Fibroblast of lung (primary cell): ENCODE measurements around the gene CFAP90. TPM values are rescaled to one million over a fixed set of nuclear protein-coding genes. Genes with fewer than 3 reads are reported as not detected.

Experiments used
- DNase-seq, 2 donors: peaks; one replicate each; pipeline versions ENCODE4 v3.0.0 to v3.0.0-alpha.2; 2010; ENCODE audit warnings: low read depth in 2 of 2
- H2AFZ ChIP-seq: 2 replicates; pipeline ENCODE4 v1.5.1; 2012; ENCODE audit warnings: low read length, control low read depth, inconsistent platforms
- H3K27ac ChIP-seq: 2 replicates; pipeline ENCODE4 v1.5.1; 2011; ENCODE audit warnings: low read length, control low read depth; ENCODE audit not compliant: insufficient read depth
- H3K27me3 ChIP-seq: 2 replicates; pipeline ENCODE4 v1.5.1; 2011; ENCODE audit warnings: mild to moderate bottlenecking, low read length; ENCODE audit not compliant: control insufficient read depth, insufficient read depth
- H3K36me3 ChIP-seq: 2 replicates; pipeline ENCODE4 v1.5.1; 2011; ENCODE audit warnings: low read length; ENCODE audit not compliant: control insufficient read depth, insufficient read depth
- H3K4me1 ChIP-seq: 2 replicates; pipeline ENCODE4 v1.5.1; 2011; ENCODE audit warnings: low read length; ENCODE audit not compliant: control insufficient read depth, insufficient read depth; ENCODE audit errors: extremely low read depth
- H3K4me2 ChIP-seq: 2 replicates; pipeline ENCODE4 v1.5.1; 2011; ENCODE audit warnings: low read length, control low read depth; ENCODE audit not compliant: insufficient read depth; ENCODE audit errors: extremely low read depth
- H3K4me3 ChIP-seq, 4 experiments: fragments of 200-600 bp in 1 of 4; sonication (generic) in 1 of 4; replicated peaks in 1 of 4; 2 replicates each; pipeline ENCODE4 v1.5.1; 2011 to 2016; ENCODE audit warnings: low read length in 4 of 4, low read depth in 3 of 4, mild to moderate bottlenecking in 3 of 4, control low read depth in 2 of 4, inconsistent platforms in 1 of 4, mixed read lengths in 1 of 4; ENCODE audit not compliant: insufficient read depth in 1 of 4; ENCODE audit errors: control extremely low read depth in 1 of 4
- H3K79me2 ChIP-seq: 2 replicates; pipeline ENCODE4 v1.5.1; 2012; ENCODE audit warnings: mild to moderate bottlenecking, low read length, inconsistent platforms; ENCODE audit not compliant: control insufficient read depth, insufficient read depth
- H3K9ac ChIP-seq: 2 replicates; pipeline ENCODE4 v1.5.1; 2011; ENCODE audit warnings: mild to moderate bottlenecking, low read length, control low read depth; ENCODE audit not compliant: insufficient read depth
- H3K9me3 ChIP-seq: 2 replicates; pipeline ENCODE4 v1.5.1; 2012; ENCODE audit warnings: low read depth, low read length; ENCODE audit not compliant: control insufficient read depth, insufficient read depth
- H4K20me1 ChIP-seq: 2 replicates; pipeline ENCODE4 v1.5.1; 2011; ENCODE audit warnings: low read length; ENCODE audit not compliant: control insufficient read depth, insufficient read depth; ENCODE audit errors: extremely low read depth
- CTCF ChIP-seq, 2 donors: IDR thresholded peaks in 1 of 2; conservative IDR thresholded peaks in 1 of 2; 1 replicate in 1 of 2; 2 replicates in 1 of 2; pipeline ENCODE4 v1.5.1; 2011 to 2012; ENCODE audit warnings: low read length in 2 of 2, control low read depth in 1 of 2, inconsistent platforms in 1 of 2, low read depth in 1 of 2, mild to moderate bottlenecking in 1 of 2
- EZH2 ChIP-seq: IDR thresholded peaks from 2 replicates; pipeline ENCODE4 v1.5.1; 2012; ENCODE audit warnings: low read length, control low read depth, mild to moderate bottlenecking; ENCODE audit errors: missing control alignments
- polyA plus RNA-seq, 2 donors: library from polyadenylated mRNA; depleted of rRNA in 1 of 2; stranded (reverse) in 1 of 2; unstranded in 1 of 2; fragments of >200 nt; gene quantifications; 2 replicates each; pipeline ENCODE4 v1.2.1, GENCODE V29; 2011 to 2012; ENCODE audit warnings: missing spikeins in 1 of 2
- total RNA-seq: library from RNA; depleted of rRNA; stranded (reverse); fragments of >200 nt; gene quantifications from 2 replicates; pipeline ENCODE4 v1.2.1, GENCODE V29; 2014

Gene CFAP90
- total and polyA plus RNA-seq, 2 donors (not counting 1 experiment from before 2014, with no cell fraction given) = not detected

- DNase-seq = no peak
- H3K36me3 ChIP-seq = peaks cover 5% of the 10 kb centered on the region
- H3K4me3 ChIP-seq = no peak overlapping the region
- TF ChIP-seq EZH2 (no peak), CTCF (conservative IDR thresholded peaks at IDR 0.05 in 1 of 2, IDR thresholded peaks at IDR 0.05 in 1 of 2; ENCODE audit: low read depth in 1 of 2, low read length in 2 of 2) (no peak)
- H3K27me3 ChIP-seq = no peaks in the 10 kb centered on the region
- no peak overlapping the region for H2AFZ ChIP-seq
- H3K9me3 ChIP-seq = no peaks in the 10 kb centered on the region
- no peak overlapping the region for H3K9ac ChIP-seq
- no peak overlapping the region for H3K4me2 ChIP-seq
- no peaks in the 10 kb centered on the region for H3K4me1 ChIP-seq
- no peaks in the 10 kb centered on the region for H3K79me2 ChIP-seq
- H4K20me1 ChIP-seq = no peaks in the 10 kb centered on the region
- no peak overlapping the region for H3K27ac ChIP-seq
Observed at GRCh38 chr5:7857361-7857760, 6.4 kb upstream of the CFAP90 start.

- DNase-seq = peak; percentile 31 to 47
- Histone ChIP-seq H3K27ac (no peak overlapping the region), H3K9me3 (no peaks in the 10 kb centered on the region), H3K9ac (no peak overlapping the region), H2AFZ (no peak overlapping the region), H3K36me3 (peaks cover 3% of the 10 kb centered on the region), H3K79me2 (no peaks in the 10 kb centered on the region), H3K4me3 (no peak overlapping the region), H3K4me1 (no peaks in the 10 kb centered on the region), H3K27me3 (no peaks in the 10 kb centered on the region), H3K4me2 (no peak overlapping the region), H4K20me1 (no peaks in the 10 kb centered on the region)
- TF ChIP-seq EZH2 (no peak), CTCF (conservative IDR thresholded peaks at IDR 0.05 in 1 of 2, IDR thresholded peaks at IDR 0.05 in 1 of 2; ENCODE audit: low read depth in 1 of 2, low read length in 2 of 2) (peak; percentile 69 to 77)
Observed at GRCh38 chr5:7856855-7857254, 5.9 kb upstream of the CFAP90 start.

- no peak overlapping the region for H3K4me3 ChIP-seq
- no peaks in the 10 kb centered on the region for H3K4me1 ChIP-seq
- H3K9ac ChIP-seq = no peak overlapping the region
- no peaks in the 10 kb centered on the region for H3K9me3 ChIP-seq
- H3K36me3 ChIP-seq = no peaks in the 10 kb centered on the region
- no peak overlapping the region for H2AFZ ChIP-seq
- TF ChIP-seq EZH2 (no peak), CTCF (conservative IDR thresholded peaks at IDR 0.05 in 1 of 2, IDR thresholded peaks at IDR 0.05 in 1 of 2; ENCODE audit: low read depth in 1 of 2, low read length in 2 of 2) (no peak)
- no peaks in the 10 kb centered on the region for H3K79me2 ChIP-seq
- peaks cover 6% of the 10 kb centered on the region for H3K27me3 ChIP-seq
- no peaks in the 10 kb centered on the region for H4K20me1 ChIP-seq
- DNase-seq = no peak
- H3K27ac ChIP-seq = no peak overlapping the region
- no peak overlapping the region for H3K4me2 ChIP-seq
Observed at GRCh38 chr5:7855611-7856010, 4.7 kb upstream of the CFAP90 start.
